Neural progenitor cell (in vitro differentiated cells): ENCODE data around the gene MTMR12.

Experiments used
- EZH2phosphoT487 ChIP-seq: fragments of 200-600 bp; sonication (generic); IDR thresholded peaks from 2 replicates; pipeline ENCODE4 v1.6.1; 2017; ENCODE audit warnings: antibody characterized with exemption
- TF ChIP-seq, protein P1 (sequence below): fragments of 200-600 bp; sonication (generic); IDR thresholded peaks from 2 replicates; pipeline ENCODE4 v1.5.1; 2017; ENCODE audit warnings: antibody characterized with exemption, mild to moderate bottlenecking

DNA sequence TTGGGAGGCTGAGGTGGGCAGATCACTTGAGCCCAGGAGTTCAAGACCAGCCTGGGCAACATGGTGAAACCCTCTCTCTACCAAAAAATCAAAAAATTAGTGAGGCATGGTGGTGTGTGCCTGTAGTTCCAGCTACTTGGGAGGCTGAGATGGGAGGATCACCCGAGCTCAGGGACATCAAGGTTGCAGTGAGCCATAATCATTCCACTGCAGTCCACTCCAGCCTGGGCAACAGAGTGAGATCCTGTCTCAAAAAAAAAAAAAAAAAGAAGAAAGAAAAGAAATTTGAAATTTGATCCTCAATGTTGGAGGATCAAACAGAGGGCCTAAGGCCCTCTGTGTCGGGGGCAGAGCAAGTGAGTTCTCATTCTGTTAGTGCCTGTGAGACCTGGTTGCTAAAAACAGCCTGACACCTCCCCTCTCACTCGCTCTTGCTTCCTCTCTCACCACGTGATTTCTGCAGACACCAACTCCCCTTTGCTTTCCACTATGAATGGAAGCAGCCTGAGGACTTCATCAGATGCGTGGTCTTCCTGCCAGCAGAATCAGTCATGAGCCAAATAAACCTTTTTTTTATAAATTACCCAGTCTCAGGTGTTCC lies 130.2 kb downstream of the MTMR12 start:
- TF ChIP-seq, protein P1, sequence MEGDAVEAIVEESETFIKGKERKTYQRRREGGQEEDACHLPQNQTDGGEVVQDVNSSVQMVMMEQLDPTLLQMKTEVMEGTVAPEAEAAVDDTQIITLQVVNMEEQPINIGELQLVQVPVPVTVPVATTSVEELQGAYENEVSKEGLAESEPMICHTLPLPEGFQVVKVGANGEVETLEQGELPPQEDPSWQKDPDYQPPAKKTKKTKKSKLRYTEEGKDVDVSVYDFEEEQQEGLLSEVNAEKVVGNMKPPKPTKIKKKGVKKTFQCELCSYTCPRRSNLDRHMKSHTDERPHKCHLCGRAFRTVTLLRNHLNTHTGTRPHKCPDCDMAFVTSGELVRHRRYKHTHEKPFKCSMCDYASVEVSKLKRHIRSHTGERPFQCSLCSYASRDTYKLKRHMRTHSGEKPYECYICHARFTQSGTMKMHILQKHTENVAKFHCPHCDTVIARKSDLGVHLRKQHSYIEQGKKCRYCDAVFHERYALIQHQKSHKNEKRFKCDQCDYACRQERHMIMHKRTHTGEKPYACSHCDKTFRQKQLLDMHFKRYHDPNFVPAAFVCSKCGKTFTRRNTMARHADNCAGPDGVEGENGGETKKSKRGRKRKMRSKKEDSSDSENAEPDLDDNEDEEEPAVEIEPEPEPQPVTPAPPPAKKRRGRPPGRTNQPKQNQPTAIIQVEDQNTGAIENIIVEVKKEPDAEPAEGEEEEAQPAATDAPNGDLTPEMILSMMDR, result no peak
- TF ChIP-seq EZH2phosphoT487, result no peak
